Endothelial cell of umbilical vein (primary cell): Measurements from ENCODE around the gene SLC35A1. TPM values are rescaled to one million over a fixed set of nuclear protein-coding genes. Genes with fewer than 3 reads are reported as not detected.
A peak's percentile ranks its signal among the peaks of the same experiment; 100 is the strongest.
"Not testable (repeated sequence)": the region's sequence is repeated elsewhere in the genome, so short reads cannot be mapped to it uniquely, and the experiment has no call there.

Source experiments
- BruUV-seq: library from RNA; stranded (reverse); fragments of 400-500 nt; replicated peaks from 2 replicates; lab custom pipeline; 2021; lab: Mats Ljungman, UMichigan
- CTCF ChIA-PET: fragments of 300-600, 350-600 bp; sonication (Branson Sonifier 250); formaldehyde crosslinking; loops from one replicate; lab custom pipeline; 2021; ENCODE audit warnings: antibody characterized with exemption, inconsistent platforms; lab: Charles Lee
- POLR2A ChIA-PET: fragments of 300-600, 350-600 bp; sonication (Branson Sonifier 250); formaldehyde crosslinking; loops from one replicate; lab custom pipeline; 2021; ENCODE audit warnings: antibody characterized with exemption, inconsistent platforms; lab: Charles Lee
- DNase-seq: peaks from one replicate; pipeline ENCODE4 v3.0.0-alpha.2; 2011; ENCODE audit warnings: low read depth, low spot score
- FAIRE-seq: peaks from 2 replicates; lab custom pipeline; 2011; peaks lifted over from hg19 to GRCh38; lab: Jason Lieb, UNC
- H2AFZ ChIP-seq: 2 replicates; pipeline ENCODE4 v1.6.0; 2012; ENCODE audit warnings: low read depth, low read length, control low read depth, inconsistent platforms
- H3K27ac ChIP-seq: 2 replicates; pipeline ENCODE4 v1.5.1; 2011; ENCODE audit warnings: low read depth, mild to moderate bottlenecking, control low read depth, low read length, moderate library complexity; ENCODE audit not compliant: insufficient read depth
- H3K27me3 ChIP-seq, 2 experiments: 2 replicates each; pipeline versions ENCODE4 v1.6.0 to v1.6.1; 2011; ENCODE audit warnings: low read length in 2 of 2, mixed read lengths in 1 of 2; ENCODE audit not compliant: control insufficient read depth in 2 of 2, insufficient read depth in 2 of 2
- H3K36me3 ChIP-seq, 2 experiments: 2 replicates in 1 of 2; 3 replicates in 1 of 2; pipeline ENCODE4 v1.5.1; 2011; ENCODE audit warnings: low read length in 2 of 2, mild to moderate bottlenecking in 1 of 2, moderate library complexity in 1 of 2; ENCODE audit not compliant: control insufficient read depth in 2 of 2, insufficient read depth in 2 of 2; ENCODE audit errors: extremely low read depth in 1 of 2
- H3K4me1 ChIP-seq: 3 replicates; pipeline ENCODE4 v1.5.1; 2011; ENCODE audit warnings: mild to moderate bottlenecking, low read length; ENCODE audit not compliant: control insufficient read depth, insufficient read depth; ENCODE audit errors: extremely low read depth
- H3K4me2 ChIP-seq: 2 replicates; pipeline ENCODE4 v1.6.1; 2011; ENCODE audit warnings: low read length, control low read depth, mixed read lengths; ENCODE audit not compliant: insufficient read depth
- H3K4me3 ChIP-seq, 3 experiments: fragments of 200-600 bp in 1 of 3; sonication (generic), shearing (Covaris generic) in 1 of 3; replicated peaks in 1 of 3; 2 replicates each; pipeline ENCODE4 v1.5.1; 2011 to 2016; ENCODE audit warnings: control low read depth in 3 of 3, low read length in 3 of 3, mild to moderate bottlenecking in 2 of 3, inconsistent platforms in 1 of 3, low read depth in 1 of 3, moderate library complexity in 1 of 3; ENCODE audit not compliant: insufficient read depth in 1 of 3
- H3K79me2 ChIP-seq: 2 replicates; pipeline ENCODE4 v1.6.0; 2012; ENCODE audit warnings: low read length, inconsistent platforms; ENCODE audit not compliant: control insufficient read depth, insufficient read depth
- H3K9ac ChIP-seq: replicated peaks from 2 replicates; pipeline ENCODE3; 2011; ENCODE audit warnings: low read length, control low read depth; ENCODE audit not compliant: insufficient read depth; ENCODE audit errors: extremely low read depth
- H3K9me1 ChIP-seq: replicated peaks from 3 replicates; pipeline ENCODE4 v1.6.0; 2011; ENCODE audit warnings: mild to moderate bottlenecking, low read length; ENCODE audit not compliant: control insufficient read depth, insufficient read depth; ENCODE audit errors: extremely low read depth
- H3K9me3 ChIP-seq: replicated peaks from 2 replicates; pipeline ENCODE4 v1.5.1; 2012; ENCODE audit warnings: low read length, inconsistent platforms; ENCODE audit not compliant: control insufficient read depth, insufficient read depth
- H4K20me1 ChIP-seq: replicated peaks from 2 replicates; pipeline ENCODE3; 2011; ENCODE audit warnings: mild to moderate bottlenecking, low read length; ENCODE audit not compliant: control insufficient read depth, insufficient read depth; ENCODE audit errors: extremely low read depth
- JUN ChIP-seq: IDR thresholded peaks from 2 replicates; pipeline ENCODE4 v1.6.1; 2011; ENCODE audit warnings: borderline replicate concordance, low read depth; ENCODE audit not compliant: insufficient read length, insufficient read depth
- POLR2AphosphoS5 ChIP-seq: IDR thresholded peaks from 2 replicates; pipeline ENCODE4 v1.6.1; 2012; ENCODE audit warnings: low read depth, mild to moderate bottlenecking, control low read depth, low read length, moderate library complexity; ENCODE audit not compliant: insufficient read depth
- dilution Hi-C: fragments of 300-500 bp; cut with MboI; formaldehyde crosslinking; loops from one replicate; pipeline ENCODE4 v1.15.0; 2019; ENCODE audit warnings: low sequenced_read_pairs; ENCODE audit not compliant: extremely low pct_ligation_motif_present
- intact Hi-C: fragments of 100-400 bp; cut with micrococcal nuclease; formaldehyde crosslinking; loops from one replicate; pipeline ENCODE4 v1.10.0; 2022
- polyA plus RNA-seq, 4 experiments: library from polyadenylated mRNA; depleted of rRNA in 3 of 4; stranded (reverse) in 3 of 4; unstranded in 1 of 4; fragments of >200 nt; gene quantifications; 2 replicates each; pipeline versions ENCODE4 v1.2.1 to v1.2.3, GENCODE V29; 2011 to 2012; ENCODE audit warnings: missing spikeins in 1 of 4
- total RNA-seq: library from RNA; stranded (reverse); gene quantifications from 2 replicates; pipeline ENCODE4 v1.2.3, GENCODE V29; 2021

SLC35A1 gene
- total and polyA plus RNA-seq, 2 donors (not counting 3 experiments of a cell fraction or from before 2014, with no cell fraction given), result 13.0 to 13.9 TPM

GRCh38 chr6:87487555-87487954, 14.8 kb downstream of the SLC35A1 start:
- H3K4me3 ChIP-seq, result no peak overlapping the region
- DNase-seq (peak; percentile 77), FAIRE-seq (peak; percentile 89)
- no peaks in the 10 kb centered on the region for H3K79me2 ChIP-seq
- no peaks in the 10 kb centered on the region for H3K9me1 ChIP-seq
- intact Hi-C loops (loop anchor here (5.0 kb wide), 1 partner anchor 45 kb away; no protein-coding TSS in a partner anchor), dilution Hi-C loops (no loop called here)
- no peaks in the 10 kb centered on the region for H3K27me3 ChIP-seq
- H3K36me3 ChIP-seq, result no peaks in the 10 kb centered on the region
- H3K9ac ChIP-seq, result peak overlapping the region; percentile 34
- H3K27ac ChIP-seq, result peak overlapping the region; percentile 74
- H2AFZ ChIP-seq, result no peak overlapping the region
- TF ChIP-seq POLR2AphosphoS5 (no peak), JUN (peak; percentile 18)
- H3K9me3 ChIP-seq, result no peaks in the 10 kb centered on the region
- H4K20me1 ChIP-seq, result no peaks in the 10 kb centered on the region
- CTCF ChIA-PET, result no interaction called here
- peaks cover 14% of the 10 kb centered on the region for H3K4me1 ChIP-seq
- H3K4me2 ChIP-seq, result peak overlapping the region; percentile 52
- POLR2A ChIA-PET, result no interaction called here
- no TSS peak for BruUV-seq

- H3K27ac ChIP-seq, H3K4me2 ChIP-seq, H3K4me3 ChIP-seq, BruUV-seq, H2AFZ ChIP-seq, DNase-seq, POLR2A ChIA-PET, dilution Hi-C loops, H3K9me3 ChIP-seq, H3K9me1 ChIP-seq, H3K27me3 ChIP-seq, H3K79me2 ChIP-seq, H3K36me3 ChIP-seq, FAIRE-seq, H4K20me1 ChIP-seq, H3K9ac ChIP-seq: not testable (repeated sequence)
- CTCF ChIA-PET, result interaction anchor here (0.7 to 1.2 kb wide), 2 partner anchors 14 to 37 kb away, joined by 3 read pairs; no protein-coding TSS in a partner anchor
- peaks cover 14% of the 10 kb centered on the region for H3K4me1 ChIP-seq
- intact Hi-C loops, result loop anchor here (5.0 kb wide), 1 partner anchor 43 kb away; no protein-coding TSS in a partner anchor
These were observed 16.6 kb downstream of the SLC35A1 start for GRCh38 chr6:87489326-87489725.
